Testis (tissue), 2 donors: ENCODE results near the gene DAP3.

Source experiments
- CTCF ChIP-seq, 3 experiments: fragments of 450-650 bp in 2 of 3; fragments of 200-600 bp in 1 of 3; sonication (generic) in 1 of 3; IDR thresholded peaks; one replicate each; pipeline ENCODE4 v1.5.1; 2016 to 2019; ENCODE audit warnings: antibody characterized with exemption in 3 of 3, mild to moderate bottlenecking in 2 of 3, moderate library complexity in 1 of 3
- POLR2A ChIP-seq: fragments of 450-650 bp; IDR thresholded peaks from one replicate; pipeline ENCODE4 v1.6.1; 2017; ENCODE audit warnings: antibody characterized with exemption, mild to moderate bottlenecking, moderate library complexity

DNA sequence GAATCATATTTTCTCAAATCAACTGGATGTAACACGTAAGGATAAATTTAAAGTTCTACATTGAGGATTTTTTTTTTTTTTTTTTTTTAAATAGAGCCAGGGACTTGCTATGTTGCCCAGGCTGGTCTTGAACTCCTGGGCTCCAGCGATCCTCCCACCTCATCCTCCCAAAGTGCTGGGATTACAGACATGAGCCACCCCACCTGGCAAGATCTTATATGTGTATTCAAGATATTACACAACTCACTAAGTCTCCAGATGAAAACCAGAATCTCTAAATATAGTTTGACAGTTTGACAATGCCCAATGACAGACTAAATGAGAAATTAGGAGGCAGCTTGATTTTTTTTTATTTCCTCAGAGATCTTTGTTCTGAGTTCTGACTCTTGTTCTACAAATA is 7.1 kb upstream of the DAP3 start:
- TF ChIP-seq CTCF (IDR thresholded peaks at IDR 0.05) (no peak), POLR2A (no peak)
